A172 (cell line): ENCODE data around the gene ANO8. TPM values are rescaled to one million over a fixed set of nuclear protein-coding genes. Genes with fewer than 3 reads are reported as not detected.
A peak's percentile ranks its signal among the peaks of the same experiment; 100 is the strongest.
"Not testable (repeated sequence)": the region's sequence is repeated elsewhere in the genome, so short reads cannot be mapped to it uniquely, and the experiment has no call there.

Experiments used
- DNase-seq: peaks from one replicate; pipeline ENCODE4 v3.0.0-alpha.2; 2015; ENCODE audit warnings: low spot score
- total RNA-seq: library from RNA; depleted of rRNA; stranded (reverse); fragments of >200 nt; shearing (Covaris generic); gene quantifications from 2 replicates; pipeline ENCODE4 v1.2.3, GENCODE V29; 2014; rRNA removed

Gene ANO8
- total RNA-seq, 1 experiment from 2014 or later: 4.2 TPM

DNA sequence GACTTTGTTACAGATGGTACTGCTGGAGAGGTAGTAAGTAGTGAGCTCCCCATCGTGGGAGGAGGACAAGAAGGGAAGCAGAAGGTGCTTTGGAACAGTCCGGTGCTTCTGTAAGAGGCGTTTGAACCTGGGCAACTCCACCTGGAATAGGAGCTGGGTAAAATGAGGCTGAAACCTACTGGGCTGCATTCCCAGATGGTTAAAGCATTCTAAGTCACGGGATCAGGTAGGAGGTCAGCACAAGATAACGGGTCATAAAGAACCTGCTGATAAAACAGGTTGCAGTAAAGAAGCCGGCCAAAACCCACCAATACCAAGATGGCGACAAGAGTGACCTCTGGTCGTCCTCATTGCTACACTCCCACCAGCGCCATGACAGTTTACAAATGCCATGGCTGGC, 47.9 kb downstream of the ANO8 start:
- DNase-seq: no peak

DNA sequence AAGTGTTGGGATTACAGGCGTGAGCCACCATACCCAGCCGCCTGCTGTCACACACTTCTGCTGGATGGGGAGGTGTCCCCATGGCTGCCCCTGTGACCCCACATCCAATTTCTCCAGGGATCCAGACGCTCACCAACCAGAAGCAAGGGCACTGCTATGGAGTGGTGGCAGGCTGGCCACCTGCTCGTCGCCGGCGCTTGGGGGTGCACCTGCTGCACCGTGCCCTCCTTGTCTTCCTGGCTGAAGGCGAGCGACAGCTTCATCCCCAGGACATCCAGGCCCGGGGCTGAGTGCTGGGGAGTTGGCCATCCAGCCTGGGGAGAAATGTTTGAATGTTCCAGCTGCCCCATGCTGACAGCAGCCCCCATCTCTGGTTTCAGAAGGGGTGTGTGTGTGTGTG, 48.4 kb downstream of the ANO8 start:
- no peak for DNase-seq

DNA sequence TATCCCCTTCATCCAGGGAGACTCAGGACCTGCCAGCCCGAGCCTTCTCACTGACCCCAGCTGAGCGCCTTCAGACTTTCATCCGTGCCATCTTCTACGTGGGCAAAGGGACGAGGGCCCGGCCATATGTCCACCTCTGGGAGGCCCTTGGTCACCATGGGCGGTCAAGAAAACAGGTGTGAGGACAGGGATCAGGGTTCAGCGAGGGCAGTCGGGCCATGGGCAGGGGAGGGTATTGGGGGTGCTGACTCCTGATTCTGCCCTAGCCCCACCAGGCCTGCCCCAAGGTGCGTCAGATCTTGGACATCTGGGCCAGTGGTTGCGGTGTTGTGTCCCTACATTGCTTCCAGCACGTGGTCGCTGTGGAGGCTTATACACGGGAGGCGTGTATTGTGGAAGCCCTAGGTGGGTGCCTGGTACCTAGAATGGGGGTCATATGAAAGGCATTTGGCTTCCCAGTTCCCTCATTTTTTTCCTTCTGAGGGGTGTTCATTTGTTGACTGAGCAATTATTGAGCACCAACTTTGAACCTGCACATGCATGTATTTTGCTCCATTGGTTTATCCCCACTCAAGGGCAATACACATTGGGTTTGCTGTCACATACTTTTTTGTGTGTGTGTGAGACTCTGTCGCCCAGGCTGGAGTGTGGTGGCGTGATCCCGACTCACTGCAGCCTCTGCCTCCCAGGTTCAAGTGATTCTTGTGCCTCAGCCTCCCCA, 49.1 kb downstream of the ANO8 start:
- DNase-seq: no peak

DNA sequence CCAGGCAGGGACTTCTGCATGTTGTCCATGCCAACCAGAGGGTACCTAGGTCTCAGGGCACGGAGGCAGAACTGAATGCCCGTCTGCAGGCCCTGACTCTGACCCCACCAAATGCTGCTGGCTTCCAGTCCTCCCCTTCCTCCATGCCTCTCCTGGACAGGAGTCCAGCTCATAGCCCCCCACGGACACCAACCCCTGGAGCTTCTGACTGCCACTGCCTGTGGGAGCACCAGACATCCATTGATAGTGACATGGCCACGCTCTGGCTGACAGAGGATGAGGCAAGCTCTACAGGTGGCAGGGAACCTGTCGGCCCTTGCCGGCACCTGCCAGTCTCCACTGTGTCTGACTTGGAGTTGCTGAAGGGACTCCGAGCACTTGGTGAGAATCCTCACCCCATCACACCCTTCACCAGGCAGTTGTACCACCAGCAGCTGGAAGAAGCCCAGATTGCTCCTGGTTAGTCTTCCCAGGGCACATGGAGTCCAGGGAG, 51.1 kb downstream of the ANO8 start:
- no peak for DNase-seq

DNA sequence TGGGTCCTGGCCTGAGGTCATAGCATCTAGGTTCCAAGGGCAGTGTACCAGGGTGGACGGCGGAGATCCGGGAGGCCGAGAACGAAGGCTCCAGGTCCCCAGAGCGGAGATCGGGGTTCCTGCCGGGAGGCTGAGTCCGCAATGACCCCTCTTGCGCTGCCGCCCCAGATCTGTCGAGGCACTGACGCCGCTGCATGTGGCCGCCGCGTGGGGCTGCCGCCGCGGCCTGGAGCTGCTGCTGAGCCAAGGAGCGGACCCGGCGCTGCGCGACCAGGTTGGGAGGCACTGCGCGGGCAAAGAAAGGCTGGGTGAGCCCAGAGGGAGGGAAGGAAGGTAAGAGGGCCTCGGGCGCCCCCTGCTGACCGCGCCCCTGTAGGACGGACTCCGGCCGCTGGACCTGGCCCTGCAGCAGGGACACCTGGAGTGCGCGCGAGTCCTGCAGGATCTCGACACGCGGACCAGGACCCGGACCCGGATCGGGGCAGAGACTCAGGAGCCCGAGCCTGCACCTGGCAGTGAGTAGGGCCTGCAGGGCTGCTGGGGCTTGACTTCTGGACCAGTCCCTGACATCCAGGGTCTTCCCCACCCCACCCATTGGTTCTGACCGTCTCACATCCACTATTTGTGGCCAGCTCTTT, 52.0 kb downstream of the ANO8 start:
- peak; percentile 80 for DNase-seq

DNA sequence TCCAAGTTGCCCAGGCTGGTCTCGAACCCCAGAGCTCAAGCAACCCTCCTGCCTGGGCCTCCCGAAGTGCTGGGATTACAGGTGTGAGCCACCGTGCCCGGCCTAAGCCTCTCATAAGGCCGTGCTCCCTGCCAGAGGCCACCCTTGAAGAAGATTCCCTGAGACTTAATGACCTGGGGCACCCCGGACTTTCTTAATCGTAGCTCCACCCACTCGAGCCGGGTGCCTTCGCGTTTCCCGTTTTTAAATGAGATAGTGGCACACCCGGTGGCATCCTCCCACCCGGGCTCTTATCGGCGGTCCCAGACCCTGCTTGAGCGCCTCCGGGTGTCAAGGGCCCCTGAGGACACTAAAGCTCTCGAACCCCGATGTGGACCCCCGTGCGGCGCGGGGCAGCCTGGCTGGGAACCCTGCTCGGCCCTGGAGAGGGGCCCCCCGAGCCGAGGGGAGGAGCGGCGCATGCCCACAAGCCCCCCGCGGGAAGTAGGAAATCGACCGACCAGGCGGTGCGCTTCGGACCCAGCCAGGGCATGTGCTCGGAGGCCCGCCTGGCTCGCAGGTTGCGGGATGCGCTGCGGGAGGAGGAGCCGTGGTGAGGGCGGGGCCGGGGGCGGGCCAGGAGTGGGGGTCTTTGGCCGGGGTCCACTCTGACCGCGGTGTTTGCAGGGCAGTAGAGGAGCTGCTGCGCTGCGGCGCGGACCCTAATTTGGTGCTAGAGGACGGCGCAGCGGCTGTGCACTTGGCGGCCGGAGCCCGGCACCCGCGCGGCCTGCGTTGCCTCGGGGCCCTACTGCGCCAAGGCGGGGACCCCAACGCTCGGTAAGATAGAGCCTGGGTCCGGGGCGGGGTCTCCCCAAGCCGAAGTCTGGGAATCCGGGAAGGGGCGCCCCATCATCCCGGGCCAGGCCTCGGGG, 53.0 kb downstream of the ANO8 start, which contains the start of gene ANKLE1:
TSS of gene ANKLE1 (plus strand) at position 511 of the 914 bp plus-strand sequence. CDS start at position 531, 20 bp downstream.
- DNase-seq: no peak

DNA sequence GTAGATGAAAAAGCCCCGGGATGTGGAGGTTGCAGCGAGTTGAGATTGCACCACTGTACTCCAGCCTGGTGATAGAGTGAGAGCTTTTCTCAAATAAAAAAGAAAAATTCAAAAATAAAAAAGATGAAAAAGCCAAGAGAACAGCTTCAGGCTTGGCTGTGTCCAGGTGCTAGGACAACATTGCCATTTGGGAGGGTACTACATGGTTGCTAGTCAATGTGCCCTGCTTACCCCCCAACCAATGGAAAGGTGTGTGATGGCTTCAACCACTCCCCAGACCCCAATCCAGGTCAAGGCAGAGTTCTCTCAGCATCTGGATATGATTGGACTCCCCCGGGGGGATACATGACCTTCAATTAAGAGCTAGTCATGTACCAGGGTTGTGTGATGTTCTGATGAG, 55.2 kb downstream of the ANO8 start:
- DNase-seq: no peak

DNA sequence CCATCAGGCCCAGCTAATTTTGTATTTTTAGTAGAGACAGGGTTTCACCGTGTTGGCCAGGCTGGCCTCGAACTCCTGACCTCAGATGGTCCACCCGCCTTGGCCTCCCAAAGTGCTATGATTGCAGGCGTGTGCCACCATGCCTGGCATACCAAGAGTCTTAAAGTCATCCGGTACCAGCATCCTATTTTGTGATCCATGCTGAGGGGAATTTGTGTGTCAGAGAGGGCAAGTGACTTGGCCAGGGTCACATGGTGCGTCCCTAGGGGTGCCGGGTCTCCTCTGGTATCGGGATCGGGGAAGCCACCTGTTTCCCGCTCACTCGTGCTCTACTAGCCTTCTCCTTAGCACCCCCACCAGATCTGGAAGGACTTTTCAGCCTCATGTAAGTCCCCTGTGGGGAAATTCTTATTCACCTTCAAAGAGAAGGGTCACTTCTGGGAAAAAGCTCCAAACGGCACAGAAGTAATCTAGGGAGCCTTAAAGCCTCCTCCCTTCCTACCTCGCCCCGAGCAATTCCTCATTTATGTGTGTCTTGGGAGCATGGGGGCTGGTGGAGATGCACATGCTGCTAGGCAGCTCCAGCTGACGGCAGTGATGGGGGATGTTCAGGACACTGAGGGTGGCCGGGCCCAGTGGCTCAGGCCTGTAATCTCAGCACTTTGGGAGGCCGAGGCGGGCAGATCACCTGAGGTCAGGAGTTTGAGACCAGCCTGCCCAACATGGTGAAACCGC, 59.0 kb downstream of the ANO8 start:
- DNase-seq: no peak

DNA sequence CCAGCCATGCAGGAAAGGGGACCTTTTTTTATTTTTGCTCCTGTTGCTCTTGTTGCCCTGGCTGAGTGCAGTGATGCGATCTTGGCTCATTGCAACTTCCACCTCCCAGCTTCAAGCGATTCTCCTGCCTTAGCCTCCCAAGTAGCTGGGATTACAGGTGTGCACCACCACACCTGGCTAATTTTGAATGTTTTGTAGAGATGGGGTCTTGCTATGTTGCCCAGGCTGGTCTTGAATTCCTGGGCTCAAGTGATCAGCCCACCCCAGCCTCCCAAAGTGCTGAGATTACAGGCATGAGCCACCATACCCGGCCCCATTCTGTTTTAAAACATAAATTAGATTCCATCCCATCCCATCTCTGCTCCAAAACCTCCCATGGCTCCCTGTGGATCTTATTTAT, 59.8 kb downstream of the ANO8 start:
- not testable (repeated sequence) for DNase-seq

Other genes starting within 250 kb of the ANO8 start
- 16.1 and 21.2 TPM in 2 replicates for gene USE1, start 119.5 kb downstream of the ANO8 start, total RNA-seq
- gene OCEL1, start 108.6 kb downstream of the ANO8 start, total RNA-seq: 3.1 and 4.7 TPM in 2 replicates
- gene NR2F6, start 88.9 kb downstream of the ANO8 start, total RNA-seq: 54.5 and 70.9 TPM in 2 replicates
- not detected in 2 replicates for gene USHBP1, start 70.1 kb downstream of the ANO8 start, total RNA-seq
- 161 and 209 TPM in 2 replicates for gene BABAM1, start 67.4 kb downstream of the ANO8 start, total RNA-seq
- 0.24 and 0.60 TPM in 2 replicates for gene ANKLE1, start 53.0 kb downstream of the ANO8 start, total RNA-seq
- gene ABHD8, start 31.4 kb downstream of the ANO8 start, total RNA-seq: 20.7 and 31.1 TPM in 2 replicates
- 79.1 and 183 TPM in 2 replicates for gene MRPL34, start 29.0 kb downstream of the ANO8 start, total RNA-seq
- 89.1 and 104 TPM in 2 replicates for gene DDA1, start 25.3 kb downstream of the ANO8 start, total RNA-seq
- gene GTPBP3, start 2.7 kb upstream of the ANO8 start, total RNA-seq: 21.5 and 24.0 TPM in 2 replicates
- not detected in 2 replicates for gene PLVAP, start 42.5 kb upstream of the ANO8 start, total RNA-seq
- gene CCDC194, start 59.3 kb upstream of the ANO8 start, total RNA-seq: not detected in 2 replicates
- gene BST2, start 70.8 kb upstream of the ANO8 start, total RNA-seq: 0.29 and 1.7 TPM in 2 replicates
- gene MVB12A, start 85.2 kb upstream of the ANO8 start, total RNA-seq: 105 and 141 TPM in 2 replicates
- gene TMEM221, start 113.8 kb upstream of the ANO8 start, total RNA-seq: 0.07 TPM in 1 of 2 replicates, not detected in the other
- not detected in 2 replicates for gene NXNL1, start 126.1 kb upstream of the ANO8 start, total RNA-seq
- 14.9 and 16.7 TPM in 2 replicates for gene SLC27A1, start 135.7 kb upstream of the ANO8 start, total RNA-seq
- 67.3 and 71.1 TPM in 2 replicates for gene PGLS, start 176.8 kb upstream of the ANO8 start, total RNA-seq
- 161 and 173 TPM in 2 replicates for gene COLGALT1, start 220.8 kb upstream of the ANO8 start, total RNA-seq